Erythroblast (primary cell): ENCODE measurements around the gene KRTAP23-1.

Source experiments
- GATA1 ChIP-seq: IDR thresholded peaks from 2 replicates; pipeline ENCODE4 v1.6.1; 2011; ENCODE audit warnings: low read depth, mild to moderate bottlenecking, control low read depth, low read length, moderate library complexity
- POLR2A ChIP-seq: IDR thresholded peaks from 2 replicates; pipeline ENCODE4 v1.6.1; 2011; ENCODE audit warnings: mild to moderate bottlenecking, low read length

DNA sequence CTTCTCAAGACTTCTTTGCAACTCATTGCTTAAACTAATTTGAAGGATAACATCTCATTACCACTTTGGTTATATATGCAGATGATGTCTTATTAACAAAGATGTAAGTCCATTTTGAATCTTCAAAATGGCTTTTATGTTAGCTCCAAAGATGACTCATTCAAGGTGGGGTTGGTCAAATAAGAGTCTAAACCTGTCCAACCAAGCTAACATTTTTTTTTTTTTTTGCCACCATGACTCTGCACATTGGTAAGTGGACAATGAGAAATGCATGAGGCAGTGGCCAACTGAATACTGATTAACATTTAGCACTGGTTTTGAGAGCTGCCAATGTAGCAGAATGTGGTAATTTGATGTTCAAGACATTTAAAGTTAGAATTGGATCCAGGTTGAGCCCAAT lies 10.6 kb downstream of the KRTAP23-1 start:
- TF ChIP-seq POLR2A = no peak
- no peak for TF ChIP-seq GATA1
